HEK293 (cell line): ENCODE measurements around the gene IL17D.

Source experiments
- CTCF ChIA-PET: fragments of 350-600 bp; formaldehyde crosslinking; extraction: SDS; loops from one replicate; lab custom pipeline; 2021; ENCODE audit warnings: antibody characterized with exemption; lab: Yijun Ruan, JAX
- POLR2A ChIA-PET: fragments of 300-600 bp; formaldehyde crosslinking; extraction: SDS; loops from one replicate; lab custom pipeline; 2020; ENCODE audit warnings: antibody characterized with exemption, inconsistent platforms; lab: Yijun Ruan, JAX
- H3K27ac ChIP-seq: fragments of 200-500 bp; sonication (Bioruptor generic); 2 replicates; pipeline ENCODE4 v1.5.1; 2014; ENCODE audit warnings: low read depth, low read length, control low read depth, inconsistent platforms; ENCODE audit errors: extremely low read depth
- H3K36me3 ChIP-seq, 2 experiments: fragments of 200-500 bp in 1 of 2; sonication (Bioruptor generic) in 1 of 2; 1 replicate in 1 of 2; 2 replicates in 1 of 2; pipeline ENCODE4 v1.5.1; 2014 to 2017; ENCODE audit warnings: inconsistent platforms in 2 of 2, low read length in 2 of 2; ENCODE audit not compliant: control insufficient read depth in 2 of 2, insufficient read depth in 1 of 2
- H3K4me1 ChIP-seq: fragments of 200-500 bp; sonication (Bioruptor generic); 2 replicates; pipeline ENCODE4 v1.5.1; 2014; ENCODE audit warnings: mild to moderate bottlenecking, low read length, inconsistent platforms; ENCODE audit not compliant: control insufficient read depth, insufficient read depth
- H3K4me3 ChIP-seq: 2 replicates; pipeline ENCODE4 v1.5.1; 2011; ENCODE audit warnings: low read depth, mild to moderate bottlenecking, control low read depth, low read length, moderate library complexity
- H3K9me3 ChIP-seq: fragments of 200-500 bp; sonication (Bioruptor generic); 2 replicates; pipeline ENCODE4 v1.5.1; 2014; ENCODE audit warnings: low read depth, low read length, inconsistent platforms; ENCODE audit not compliant: control insufficient read depth, insufficient read depth
- BCL11A ChIP-seq: fragments of 450-650 bp; formaldehyde crosslinking; IDR thresholded peaks from 2 replicates; pipeline ENCODE4 v1.5.1; 2016; ENCODE audit warnings: low read depth, missing biosample characterization, missing genetic modification characterization
- CTCF ChIP-seq: fragments of 450-650 bp; formaldehyde crosslinking; IDR thresholded peaks from 2 replicates; pipeline ENCODE4 v1.5.1; 2016; ENCODE audit warnings: missing biosample characterization, missing genetic modification characterization
- GLIS2 ChIP-seq: fragments of 450-650 bp; formaldehyde crosslinking; IDR thresholded peaks from 2 replicates; pipeline ENCODE4 v1.5.1; 2016; ENCODE audit warnings: missing biosample characterization, missing genetic modification characterization
- KLF16 ChIP-seq: fragments of 450-650 bp; formaldehyde crosslinking; IDR thresholded peaks from 2 replicates; pipeline ENCODE4 v1.5.1; 2017; ENCODE audit warnings: missing biosample characterization, missing genetic modification characterization
- OVOL3 ChIP-seq: fragments of 450-650 bp; formaldehyde crosslinking; IDR thresholded peaks from 2 replicates; pipeline ENCODE4 v1.5.1; 2016; ENCODE audit warnings: missing biosample characterization, missing genetic modification characterization
- REPIN1 ChIP-seq: fragments of 450-650 bp; formaldehyde crosslinking; IDR thresholded peaks from 2 replicates; pipeline ENCODE4 v1.5.1; 2017; ENCODE audit warnings: missing biosample characterization, missing genetic modification characterization, low read depth
- ZFP69B ChIP-seq: fragments of 450-650 bp; formaldehyde crosslinking; IDR thresholded peaks from 2 replicates; pipeline ENCODE4 v1.5.1; 2016; ENCODE audit warnings: missing biosample characterization, missing genetic modification characterization
- ZNF132 ChIP-seq: fragments of 450-650 bp; formaldehyde crosslinking; IDR thresholded peaks from 2 replicates; pipeline ENCODE4 v1.5.1; 2017; ENCODE audit warnings: missing biosample characterization, missing genetic modification characterization, borderline replicate concordance
- ZNF133 ChIP-seq: fragments of 450-650 bp; formaldehyde crosslinking; IDR thresholded peaks from 2 replicates; pipeline ENCODE4 v1.5.1; 2016; ENCODE audit warnings: missing biosample characterization, missing genetic modification characterization
- ZNF138 ChIP-seq: fragments of 450-650 bp; formaldehyde crosslinking; IDR thresholded peaks from 2 replicates; pipeline ENCODE4 v1.5.1; 2016; ENCODE audit warnings: missing biosample characterization, missing genetic modification characterization, borderline replicate concordance
- ZNF366 ChIP-seq: fragments of 450-650 bp; formaldehyde crosslinking; conservative IDR thresholded peaks from 2 replicates; pipeline ENCODE4 v1.5.1; 2016; ENCODE audit warnings: missing biosample characterization, missing genetic modification characterization
- ZNF416 ChIP-seq: fragments of 450-650 bp; formaldehyde crosslinking; IDR thresholded peaks from 2 replicates; pipeline ENCODE4 v1.5.1; 2016; ENCODE audit warnings: missing biosample characterization, missing genetic modification characterization
- ZNF514 ChIP-seq: fragments of 450-650 bp; formaldehyde crosslinking; IDR thresholded peaks from 2 replicates; pipeline ENCODE4 v1.5.1; 2016; ENCODE audit warnings: missing biosample characterization, missing genetic modification characterization
- ZNF626 ChIP-seq: fragments of 450-650 bp; sonication (Bioruptor Pico); formaldehyde crosslinking; IDR thresholded peaks from 2 replicates; pipeline ENCODE4 v1.5.1; 2018; ENCODE audit warnings: missing biosample characterization, missing genetic modification characterization, inconsistent platforms
- ZNF704 ChIP-seq: fragments of 450-650 bp; formaldehyde crosslinking; IDR thresholded peaks from 2 replicates; pipeline ENCODE4 v1.5.1; 2016; ENCODE audit warnings: missing biosample characterization, missing genetic modification characterization
- ZSCAN16 ChIP-seq: fragments of 450-650 bp; formaldehyde crosslinking; IDR thresholded peaks from 2 replicates; pipeline ENCODE4 v1.5.1; 2016; ENCODE audit warnings: missing biosample characterization, missing genetic modification characterization
- TF ChIP-seq, protein P1 (sequence below): fragments of 450-650 bp; formaldehyde crosslinking; IDR thresholded peaks from 2 replicates; pipeline ENCODE4 v1.5.1; 2016; ENCODE audit warnings: missing biosample characterization, missing genetic modification characterization
- TF ChIP-seq, protein P2 (sequence below): fragments of 450-650 bp; formaldehyde crosslinking; IDR thresholded peaks from 2 replicates; pipeline ENCODE4 v1.5.1; 2016; ENCODE audit warnings: missing biosample characterization, missing genetic modification characterization

Gene IL17D

DNA sequence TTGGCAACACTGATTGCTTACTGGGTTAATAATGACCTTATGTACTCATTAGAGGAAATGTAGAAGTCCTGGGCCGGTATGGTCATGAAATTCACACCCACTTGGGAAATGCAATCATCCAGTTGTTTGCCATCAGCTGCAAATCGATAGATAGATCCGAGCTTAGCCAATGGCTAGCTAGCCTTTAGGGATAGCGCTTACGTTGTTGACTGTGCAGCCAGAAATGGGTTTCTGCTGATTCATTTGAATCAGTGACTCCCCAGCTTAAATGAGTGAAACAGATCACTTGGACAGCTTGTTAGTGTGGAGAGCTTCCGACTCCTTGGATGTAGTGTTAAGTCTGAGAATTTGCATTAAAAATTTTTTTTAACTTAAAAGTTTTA lies 11.8 kb downstream of the IL17D start:
- Histone ChIP-seq H3K9me3 (no peaks in the 10 kb centered on the region), H3K36me3 (no peaks in the 10 kb centered on the region), H3K27ac (no peak overlapping the region), H3K4me3 (no peak overlapping the region), H3K4me1 (no peaks in the 10 kb centered on the region)
- TF ChIP-seq CTCF (tag by site-specific recombination) (no peak), KLF16 (tag by site-specific recombination) (no peak), ZNF366 (tag by site-specific recombination) (no peak), ZNF704 (tag by site-specific recombination) (no peak), ZNF514 (no peak), ZNF132 (tag by site-specific recombination) (no peak), ZNF416 (tag by site-specific recombination) (no peak), GLIS2 (no peak)
- TF ChIP-seq, protein P1, sequence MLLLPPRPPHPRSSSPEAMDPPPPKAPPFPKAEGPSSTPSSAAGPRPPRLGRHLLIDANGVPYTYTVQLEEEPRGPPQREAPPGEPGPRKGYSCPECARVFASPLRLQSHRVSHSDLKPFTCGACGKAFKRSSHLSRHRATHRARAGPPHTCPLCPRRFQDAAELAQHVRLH (tag by site-specific recombination) = no peak
- POLR2A ChIA-PET = no interaction called here
- CTCF ChIA-PET = interaction anchor here (0.9 to 2.0 kb wide), 3 partner anchors 8 to 185 kb away, joined by 3 to 8 read pairs (median 3); no protein-coding TSS in a partner anchor

- TF ChIP-seq ZNF626 (tag by site-specific recombination) (no peak), ZFP69B (no peak), ZSCAN16 (tag by site-specific recombination) (no peak), ZNF133 (no peak), BCL11A (no peak), ZNF514 (no peak), REPIN1 (tag by site-specific recombination) (no peak), ZNF138 (tag by site-specific recombination) (no peak), ZNF366 (tag by site-specific recombination) (no peak), OVOL3 (no peak)
- TF ChIP-seq, protein P2, sequence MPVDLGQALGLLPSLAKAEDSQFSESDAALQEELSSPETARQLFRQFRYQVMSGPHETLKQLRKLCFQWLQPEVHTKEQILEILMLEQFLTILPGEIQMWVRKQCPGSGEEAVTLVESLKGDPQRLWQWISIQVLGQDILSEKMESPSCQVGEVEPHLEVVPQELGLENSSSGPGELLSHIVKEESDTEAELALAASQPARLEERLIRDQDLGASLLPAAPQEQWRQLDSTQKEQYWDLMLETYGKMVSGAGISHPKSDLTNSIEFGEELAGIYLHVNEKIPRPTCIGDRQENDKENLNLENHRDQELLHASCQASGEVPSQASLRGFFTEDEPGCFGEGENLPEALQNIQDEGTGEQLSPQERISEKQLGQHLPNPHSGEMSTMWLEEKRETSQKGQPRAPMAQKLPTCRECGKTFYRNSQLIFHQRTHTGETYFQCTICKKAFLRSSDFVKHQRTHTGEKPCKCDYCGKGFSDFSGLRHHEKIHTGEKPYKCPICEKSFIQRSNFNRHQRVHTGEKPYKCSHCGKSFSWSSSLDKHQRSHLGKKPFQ (tag by site-specific recombination) = no peak
- ChIA-PET POLR2A (no interaction called here), CTCF (interaction anchor here (0.8 to 1.0 kb wide), 2 partner anchors 50 to 112 kb away, joined by 3 to 4 read pairs; no protein-coding TSS in a partner anchor)
- H3K36me3 ChIP-seq = no peaks in the 10 kb centered on the region
- H3K4me1 ChIP-seq = no peaks in the 10 kb centered on the region; the same call in 1 of the 2 replicates
- no peaks in the 10 kb centered on the region for H3K9me3 ChIP-seq
- no peak overlapping the region for H3K27ac ChIP-seq
- H3K4me3 ChIP-seq = no peak overlapping the region
Measured at GRCh38 chr13:20716951-20717350, 13.5 kb downstream of the IL17D start.
